HUDEP-2 (cell line): ENCODE results near the gene TPM1.

Experiments used
- DNase-seq, 76 experiments: peaks; one replicate each; lab custom pipeline; 2025; ENCODE audit not compliant: unreplicated experiment in 76 of 76; lab: John Stamatoyannopoulos, UW

The TPM1 gene

DNA sequence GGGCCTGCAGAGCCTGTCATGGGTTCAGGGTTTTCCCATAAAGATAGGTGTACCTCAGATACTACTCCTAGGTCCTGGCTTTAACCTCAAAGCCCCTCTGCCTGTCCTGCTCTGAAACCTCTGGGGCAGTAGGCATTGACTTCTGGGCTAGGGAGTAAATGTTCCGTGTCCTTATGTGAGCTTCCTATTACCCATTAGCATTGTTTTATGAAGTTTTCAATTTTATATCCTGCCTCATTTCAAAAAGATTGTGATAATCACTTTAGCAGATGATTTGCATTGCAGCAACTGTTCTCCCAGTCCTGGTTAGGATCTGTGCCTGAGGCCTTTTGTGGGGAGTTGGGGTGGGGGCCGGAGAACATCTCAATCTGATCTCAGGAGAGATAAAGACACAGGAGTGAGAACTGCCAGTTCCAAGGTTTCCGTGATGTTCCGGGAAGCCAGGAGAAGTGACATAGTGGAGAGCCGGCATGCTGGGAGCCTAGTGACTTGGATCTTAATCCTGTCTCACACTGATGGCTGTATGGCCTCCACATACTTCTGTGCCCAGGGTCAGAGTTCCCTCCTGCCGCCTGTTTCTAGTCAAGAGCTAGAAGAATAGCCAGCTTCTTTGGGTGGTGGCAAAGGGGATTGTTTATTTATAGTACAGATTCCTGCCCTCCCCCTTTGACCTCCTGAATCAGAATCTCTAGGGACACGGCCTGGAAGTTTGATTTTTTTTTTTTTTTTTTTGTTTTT lies 10.6 kb downstream of the TPM1 start:
- DNase-seq = no peak

DNA sequence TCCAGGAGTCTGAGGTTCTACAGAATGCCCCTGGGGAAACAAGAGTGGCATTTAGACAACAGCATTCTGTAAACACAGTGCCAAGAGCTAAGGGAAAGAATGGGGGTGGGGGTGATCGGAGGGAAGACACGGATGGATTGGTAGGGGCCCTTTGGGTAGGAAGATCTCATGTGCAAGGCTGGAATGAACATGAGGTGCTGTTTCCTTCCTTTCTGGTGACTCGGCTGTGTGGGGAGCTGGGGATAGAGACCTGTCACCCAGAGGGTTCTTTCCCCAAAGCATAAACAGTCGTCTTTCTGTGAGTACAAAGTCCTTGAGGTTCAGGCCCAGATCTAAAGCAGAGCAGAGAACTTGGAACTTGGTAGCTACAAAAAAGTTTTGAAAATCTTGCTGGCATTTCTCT lies 11.7 kb downstream of the TPM1 start:
- DNase-seq = no peak

DNA sequence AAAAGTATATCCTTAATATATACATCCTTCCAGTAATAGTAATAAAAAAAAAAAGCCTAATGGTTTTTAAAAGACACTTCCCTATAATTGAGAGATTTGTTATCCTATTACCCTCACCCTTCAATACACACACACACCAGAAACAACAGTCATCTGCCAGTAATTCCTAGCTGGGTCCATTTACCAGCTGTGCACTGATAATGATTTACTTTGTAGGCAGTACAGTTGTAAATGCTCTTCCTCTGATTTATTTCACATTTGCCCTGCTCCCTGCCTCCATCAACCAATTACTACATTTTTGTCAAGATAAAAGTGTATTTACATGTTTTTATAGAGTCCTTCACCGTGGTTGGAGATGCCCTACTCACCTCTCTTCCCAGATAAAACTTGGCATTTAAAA lies 12.4 kb downstream of the TPM1 start:
- DNase-seq = peak in 4 of 76 experiments; percentile 5 to 34 (median 16)

DNA sequence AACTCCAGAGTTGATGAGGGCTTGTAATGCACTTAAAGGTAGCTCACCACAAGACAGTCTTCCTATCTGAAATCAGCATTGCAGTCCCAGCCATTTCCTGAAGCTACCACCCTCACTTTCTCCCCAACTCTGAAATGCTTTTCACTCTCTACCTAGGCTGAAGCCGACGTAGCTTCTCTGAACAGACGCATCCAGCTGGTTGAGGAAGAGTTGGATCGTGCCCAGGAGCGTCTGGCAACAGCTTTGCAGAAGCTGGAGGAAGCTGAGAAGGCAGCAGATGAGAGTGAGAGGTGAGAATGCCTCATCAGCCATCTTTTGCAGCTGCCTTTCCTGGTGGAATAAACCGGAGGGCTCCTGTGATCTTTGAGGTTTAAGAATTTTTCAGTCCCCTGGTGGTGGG lies 14.3 kb downstream of the TPM1 start:
- DNase-seq = no peak

DNA sequence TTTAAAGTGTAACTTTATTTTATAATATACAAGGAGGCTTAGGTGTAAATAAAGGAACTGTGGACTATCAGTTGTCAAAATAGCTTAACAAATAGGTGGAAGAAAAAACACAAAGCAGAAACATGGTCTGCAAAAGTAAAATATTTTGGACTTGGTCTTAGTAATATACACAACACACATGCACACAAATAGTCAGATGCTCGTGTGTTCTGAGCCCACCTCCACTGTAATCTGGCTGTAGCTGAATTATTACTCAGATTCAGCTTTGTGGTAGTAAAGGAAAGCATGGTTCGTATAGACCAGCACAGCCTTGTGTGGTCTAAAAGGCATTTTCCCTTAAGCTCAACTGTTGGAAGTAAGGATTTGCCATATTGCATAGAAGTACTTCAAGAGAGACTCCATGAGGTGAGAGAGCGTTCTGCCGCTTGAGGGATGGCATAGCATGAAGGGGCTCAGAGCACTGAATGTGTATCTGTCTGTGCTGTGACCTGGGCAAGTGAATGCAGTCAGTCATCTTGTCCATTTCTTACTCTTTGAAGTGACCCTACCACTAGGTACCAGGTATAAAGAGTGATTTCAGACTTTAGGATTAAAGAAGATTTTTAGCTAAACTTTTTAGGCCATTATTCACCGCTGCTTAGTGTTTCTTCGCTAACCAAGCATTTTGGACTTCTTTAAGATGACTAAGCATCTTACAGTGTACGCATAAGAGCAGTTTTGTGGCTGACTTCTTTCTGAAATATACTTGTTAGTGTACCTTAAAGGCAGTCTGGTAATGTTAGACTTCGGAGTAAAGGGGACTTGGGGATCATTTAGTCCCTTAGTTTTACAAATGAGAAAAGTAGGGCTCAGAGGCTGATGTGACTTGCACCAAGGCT lies 15.2 kb downstream of the TPM1 start:
- DNase-seq = no peak

DNA sequence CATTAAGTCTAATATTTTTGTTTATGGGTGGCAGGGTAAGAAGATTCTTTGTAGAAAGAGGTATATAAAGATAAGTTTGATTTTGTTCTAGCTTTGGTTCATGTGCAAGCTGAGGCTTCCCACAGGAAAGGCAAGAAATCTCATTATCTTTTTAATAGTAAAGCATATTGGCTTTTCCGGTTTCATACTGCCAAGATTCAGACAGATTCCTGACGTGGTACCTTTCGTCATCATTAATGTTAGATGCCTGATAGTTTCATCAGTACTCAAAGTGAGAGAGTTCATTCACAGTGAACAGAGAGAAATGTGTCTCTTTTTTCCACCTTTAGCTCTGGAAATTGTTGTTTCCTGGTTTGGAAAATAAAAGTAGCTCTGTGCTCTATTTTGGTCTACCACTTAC lies 16.5 kb downstream of the TPM1 start:
- DNase-seq = no peak

DNA sequence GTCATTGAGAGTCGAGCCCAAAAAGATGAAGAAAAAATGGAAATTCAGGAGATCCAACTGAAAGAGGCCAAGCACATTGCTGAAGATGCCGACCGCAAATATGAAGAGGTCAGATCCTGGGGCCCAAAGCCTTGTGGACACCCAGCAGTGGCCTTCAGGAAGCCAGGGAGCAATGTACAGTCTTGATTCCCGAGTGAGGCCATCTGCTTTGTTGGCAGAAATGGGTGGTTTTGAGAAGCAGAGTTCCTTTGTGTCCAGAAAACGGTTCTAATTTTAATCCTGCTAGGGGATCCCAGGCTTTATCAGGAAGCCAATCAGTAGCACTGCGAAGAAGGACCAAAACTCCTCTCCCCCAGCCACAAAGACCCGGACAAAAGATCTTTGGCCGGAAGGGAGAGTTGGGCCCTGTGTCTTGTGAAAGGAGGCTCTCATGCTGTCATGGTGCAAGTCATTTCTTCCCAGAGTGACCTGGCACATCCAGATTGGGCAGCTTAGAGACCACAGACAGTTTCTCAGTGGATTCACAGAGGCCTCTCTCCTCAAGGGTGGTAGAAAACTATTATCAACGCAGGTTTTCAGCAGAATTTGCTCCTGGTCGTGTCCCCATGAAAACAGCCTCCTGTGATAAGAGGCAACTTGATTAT lies 17.1 kb downstream of the TPM1 start:
- DNase-seq = no peak

DNA sequence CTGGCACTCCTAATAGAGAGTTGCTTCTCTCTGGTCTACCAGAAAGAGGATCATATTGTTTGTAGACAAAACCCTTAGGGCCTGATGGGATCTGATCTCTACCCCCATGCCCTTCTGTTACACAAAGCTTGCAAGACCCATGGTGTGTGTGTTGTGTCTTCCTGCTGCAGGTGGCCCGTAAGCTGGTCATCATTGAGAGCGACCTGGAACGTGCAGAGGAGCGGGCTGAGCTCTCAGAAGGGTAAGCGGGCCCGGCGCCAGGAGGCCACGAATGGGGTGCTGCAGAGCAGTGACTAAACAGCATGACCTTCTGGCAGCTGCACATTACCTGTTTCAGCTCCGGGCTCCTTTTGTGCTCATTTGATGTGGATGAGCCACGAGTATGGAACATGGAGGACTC lies 18.2 kb downstream of the TPM1 start:
- no peak for DNase-seq

DNA sequence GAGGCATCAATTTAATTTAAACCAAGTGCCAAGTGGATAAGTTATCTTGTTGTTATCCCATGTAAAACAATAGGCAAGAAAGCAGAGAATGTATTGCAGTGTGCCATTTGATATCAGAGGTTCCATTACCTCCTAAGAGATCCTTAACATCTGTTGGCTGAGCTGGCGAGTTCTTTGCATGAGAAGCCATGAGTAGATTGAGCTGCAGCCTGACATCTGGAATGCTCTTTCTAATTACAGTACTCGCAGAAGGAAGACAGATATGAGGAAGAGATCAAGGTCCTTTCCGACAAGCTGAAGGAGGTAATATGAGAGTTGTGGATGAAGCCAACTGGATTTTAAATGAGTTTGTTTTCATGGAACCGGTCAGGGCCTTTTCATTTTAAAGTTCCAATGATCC lies 19.4 kb downstream of the TPM1 start:
- no peak for DNase-seq

DNA sequence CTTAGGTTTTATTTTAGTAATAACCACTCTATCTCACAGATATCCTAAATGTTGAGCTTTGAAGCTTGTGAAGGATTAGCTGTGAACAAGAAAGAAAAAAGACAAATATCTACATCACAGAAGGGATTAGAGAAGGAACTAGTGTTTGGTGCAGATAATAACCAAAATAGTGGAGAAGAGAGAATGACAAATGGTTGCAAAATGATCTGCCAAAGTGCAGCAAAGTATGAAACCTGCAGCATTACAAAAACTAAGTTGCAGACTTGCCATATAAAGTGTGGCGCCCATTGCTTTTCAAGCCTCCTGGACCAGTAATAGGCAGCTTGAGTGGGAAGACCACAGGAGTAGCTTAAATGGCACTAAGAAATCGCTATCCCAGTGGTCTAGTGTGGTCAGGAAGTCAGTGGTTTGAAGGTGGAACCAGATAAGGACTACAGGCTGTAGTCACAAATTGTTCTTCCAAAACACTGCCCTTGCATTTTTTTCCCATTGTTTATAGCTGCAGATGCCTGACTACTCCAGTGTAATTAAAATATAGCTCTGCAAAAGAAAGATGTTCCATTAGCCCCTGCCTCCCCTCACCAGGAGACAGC lies 20.7 kb downstream of the TPM1 start:
- DNase-seq = peak in 3 of 76 experiments; percentile 10 to 20 (median 15)

DNA sequence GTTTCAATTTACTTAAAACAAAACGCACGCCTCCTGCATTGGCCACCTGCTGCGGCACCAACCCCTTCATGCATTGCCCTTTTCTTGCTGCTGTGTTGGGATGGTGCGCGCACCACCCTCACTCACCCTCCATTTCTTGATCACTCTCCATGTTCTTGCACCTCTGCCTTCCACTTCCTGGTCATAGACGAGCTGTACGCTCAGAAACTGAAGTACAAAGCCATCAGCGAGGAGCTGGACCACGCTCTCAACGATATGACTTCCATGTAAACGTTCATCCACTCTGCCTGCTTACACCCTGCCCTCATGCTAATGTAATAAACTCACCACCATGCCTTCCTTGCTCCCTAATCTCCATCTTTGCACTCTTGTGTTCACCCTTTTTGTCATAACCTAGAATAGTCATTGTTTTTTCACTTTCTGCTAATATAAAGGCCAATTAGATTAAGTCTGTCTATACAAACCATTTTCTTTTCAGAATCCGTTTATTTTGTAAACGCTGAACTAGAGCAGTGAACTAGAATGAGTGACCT lies 21.4 kb downstream of the TPM1 start:
- no peak for DNase-seq

DNA sequence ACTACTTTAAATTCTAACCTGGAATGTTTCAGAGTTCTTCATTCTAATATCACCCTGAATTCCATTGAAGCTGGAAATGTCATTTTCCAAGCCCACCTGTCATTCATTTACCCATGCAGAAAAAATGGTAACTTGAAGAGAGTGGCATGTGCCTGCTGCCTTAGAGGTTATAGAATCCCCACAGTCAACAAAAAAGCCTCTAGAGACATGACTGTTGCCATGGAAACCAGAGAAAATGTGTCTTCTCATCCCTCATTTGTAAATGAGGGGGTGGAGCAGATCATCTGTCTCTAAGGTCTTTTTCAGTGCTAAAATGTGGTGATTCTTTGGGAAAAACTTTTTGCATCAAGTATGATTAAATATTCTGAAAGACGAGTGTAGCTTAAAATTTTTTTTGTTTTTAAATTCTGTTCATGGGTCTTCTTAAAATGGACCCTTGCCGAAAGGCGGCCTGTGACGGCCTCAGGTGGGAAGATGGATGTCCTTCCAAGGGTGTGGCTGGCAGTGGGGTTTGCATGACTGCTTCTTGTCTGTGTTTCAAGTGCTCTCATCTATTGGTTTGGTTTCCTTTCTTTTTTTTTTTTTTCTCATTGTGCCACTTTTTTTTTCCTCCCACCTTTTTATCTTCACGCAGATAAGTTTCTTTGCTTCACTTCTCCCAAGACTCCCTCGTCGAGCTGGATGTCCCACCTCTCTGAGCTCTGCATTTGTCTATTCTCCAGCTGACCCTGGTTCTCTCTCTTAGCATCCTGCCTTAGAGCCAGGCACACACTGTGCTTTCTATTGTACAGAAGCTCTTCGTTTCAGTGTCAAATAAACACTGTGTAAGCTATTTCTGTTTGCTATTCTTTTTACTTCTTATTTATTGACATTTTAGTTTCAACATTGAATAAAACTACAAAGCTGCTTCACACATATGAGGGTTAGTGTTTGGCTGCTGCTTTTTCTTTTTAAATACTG lies 23.0 kb downstream of the TPM1 start:
- no peak for DNase-seq

DNA sequence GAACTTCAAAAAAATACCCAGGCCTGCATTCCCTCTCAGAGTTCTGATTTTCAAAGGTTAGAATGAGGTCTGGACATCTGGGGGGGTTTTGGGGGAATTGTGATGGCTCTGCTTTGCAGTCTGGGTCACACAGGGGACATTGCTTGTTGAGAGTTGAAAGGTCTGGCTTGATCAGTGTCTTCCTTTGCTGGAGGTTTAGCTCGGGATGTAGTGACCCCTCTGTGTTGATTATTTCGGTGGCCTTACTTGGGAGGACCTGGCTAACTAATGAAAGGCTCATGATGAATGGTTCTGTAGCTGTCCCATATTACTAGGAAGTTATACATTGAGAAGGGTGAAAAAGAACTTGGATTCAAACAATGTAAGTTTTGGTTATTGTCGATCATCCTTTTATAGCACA lies 23.7 kb downstream of the TPM1 start:
- no peak for DNase-seq

DNA sequence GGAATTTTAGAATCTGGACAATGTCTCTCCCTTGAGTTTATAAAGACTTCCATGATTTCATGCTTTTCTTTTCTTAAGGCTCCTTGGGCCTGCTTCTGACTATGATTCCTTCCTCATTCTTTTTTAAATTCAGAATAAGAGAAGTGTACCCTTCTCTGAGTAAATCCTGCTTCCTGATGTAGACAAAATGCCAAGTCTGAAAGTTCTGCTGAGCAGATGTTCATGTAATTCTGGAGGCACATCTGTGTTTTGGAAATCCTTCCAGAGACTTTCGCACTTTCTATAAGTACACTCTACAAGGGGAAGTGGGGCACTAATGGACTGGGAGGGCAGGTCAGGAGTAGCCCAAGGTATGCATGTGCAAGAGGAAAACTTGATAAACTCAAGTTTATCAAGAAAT lies 24.8 kb downstream of the TPM1 start:
- no peak for DNase-seq

DNA sequence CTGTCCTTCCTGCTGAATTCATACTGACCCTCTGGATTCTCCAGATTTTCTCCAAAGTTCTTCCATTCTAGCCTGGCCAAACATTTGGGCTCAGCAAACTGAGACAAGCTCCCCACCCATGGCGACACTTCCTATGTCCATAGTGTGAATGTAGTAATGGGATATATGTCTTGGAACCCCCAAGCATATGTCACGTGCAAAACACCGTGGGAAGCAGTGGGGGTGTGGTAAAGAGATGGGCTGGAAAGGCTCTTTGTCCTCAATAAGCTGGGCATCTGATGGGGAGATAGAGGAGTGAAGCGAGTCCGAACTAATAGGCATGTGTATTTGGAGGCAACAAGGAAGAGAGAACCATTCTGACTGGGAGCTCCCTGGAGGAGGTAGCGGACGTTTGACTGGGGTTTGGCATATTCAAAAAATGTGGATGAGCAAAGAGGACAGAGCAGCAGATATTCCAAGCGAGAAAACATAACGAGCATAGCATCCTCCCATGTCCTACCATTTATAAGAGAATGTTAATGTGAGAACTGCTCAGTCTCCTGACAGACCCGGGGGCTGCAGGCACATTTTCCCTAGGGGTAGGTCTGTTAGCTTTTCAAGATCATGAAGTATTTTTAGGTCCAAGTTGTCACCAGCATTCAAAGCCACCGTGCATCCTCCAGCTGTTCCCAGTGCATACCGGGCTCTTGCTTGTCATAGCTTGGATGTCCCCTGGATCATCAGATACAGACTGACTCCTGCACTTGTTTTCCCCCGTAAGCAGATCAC lies 25.6 kb downstream of the TPM1 start:
- DNase-seq = no peak

DNA sequence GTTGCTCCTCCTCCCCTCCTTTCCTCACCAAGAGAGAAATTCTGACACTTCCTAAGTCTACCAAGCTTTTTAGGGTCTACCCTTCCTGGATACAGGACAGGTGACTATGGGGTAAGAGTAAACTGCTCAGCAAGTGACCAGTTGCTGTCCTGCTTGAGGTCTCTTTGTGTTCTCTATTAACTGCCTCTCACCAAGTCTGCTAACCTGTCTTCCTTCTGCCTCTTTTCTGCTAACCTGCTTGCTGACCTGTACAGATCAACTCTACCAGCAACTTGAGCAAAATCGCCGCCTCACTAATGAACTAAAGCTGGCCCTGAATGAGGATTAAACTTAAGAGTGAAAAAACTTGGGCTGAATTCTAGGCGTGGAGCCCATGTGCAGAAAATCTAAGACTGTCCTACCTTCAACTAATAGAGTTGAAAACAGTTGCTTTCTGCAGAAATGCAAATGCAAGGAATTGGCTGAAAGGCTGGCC lies 27.1 kb downstream of the TPM1 start:
- no peak for DNase-seq

DNA sequence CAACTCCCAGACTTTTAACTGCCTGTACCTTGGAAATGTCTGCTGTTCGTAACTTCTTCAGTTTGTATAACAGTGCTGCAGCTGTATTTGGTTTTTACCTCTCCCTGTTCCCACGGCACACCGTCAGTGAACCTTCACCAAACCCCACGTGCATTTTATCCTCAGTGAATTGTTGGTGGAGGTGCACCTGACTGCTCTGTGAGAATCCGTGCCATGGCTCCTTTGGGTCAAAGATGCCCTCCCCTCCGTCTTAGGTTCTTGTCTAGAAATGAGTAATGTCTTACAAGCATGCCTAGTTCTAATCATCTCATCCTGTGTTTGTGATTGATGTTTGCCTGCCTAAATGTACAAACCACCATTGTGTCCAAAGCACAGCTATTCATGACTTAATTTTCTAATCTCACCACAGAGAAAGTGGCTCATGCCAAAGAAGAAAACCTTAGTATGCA lies 28.2 kb downstream of the TPM1 start:
- no peak for DNase-seq

DNA sequence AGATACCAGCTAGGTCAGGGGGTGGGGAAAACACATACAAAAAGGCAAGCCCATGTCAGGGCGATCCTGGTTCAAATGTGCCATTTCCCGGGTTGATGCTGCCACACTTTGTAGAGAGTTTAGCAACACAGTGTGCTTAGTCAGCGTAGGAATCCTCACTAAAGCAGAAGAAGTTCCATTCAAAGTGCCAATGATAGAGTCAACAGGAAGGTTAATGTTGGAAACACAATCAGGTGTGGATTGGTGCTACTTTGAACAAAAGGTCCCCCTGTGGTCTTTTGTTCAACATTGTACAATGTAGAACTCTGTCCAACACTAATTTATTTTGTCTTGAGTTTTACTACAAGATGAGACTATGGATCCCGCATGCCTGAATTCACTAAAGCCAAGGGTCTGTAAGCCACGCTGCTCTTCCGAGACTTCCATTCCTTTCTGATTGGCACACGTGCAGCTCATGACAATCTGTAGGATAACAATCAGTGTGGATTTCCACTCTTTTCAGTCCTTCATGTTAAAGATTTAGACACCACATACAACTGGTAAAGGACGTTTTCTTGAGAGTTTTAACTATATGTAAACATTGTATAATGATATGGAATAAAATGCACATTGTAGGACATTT lies 28.9 kb downstream of the TPM1 start:
- no peak for DNase-seq
